Peyer's patch (tissue), 4 donors: ENCODE data around the gene GPR149.
A peak's percentile ranks its signal among the peaks of the same experiment; 100 is the strongest.

ENCODE experiments used
- CTCF ChIP-seq, 6 experiments: fragments of 450-650 bp in 4 of 6; fragments of 200-600 bp in 2 of 6; sonication (generic) in 1 of 6; IDR thresholded peaks; one replicate each; pipeline ENCODE4 v1.5.1; 2017 to 2019; ENCODE audit warnings: antibody characterized with exemption in 6 of 6, mild to moderate bottlenecking in 3 of 6, moderate library complexity in 1 of 6
- POLR2A ChIP-seq, 2 donors: fragments of 450-650 bp; IDR thresholded peaks; one replicate each; pipeline ENCODE4 v1.5.1; 2017; ENCODE audit warnings: antibody characterized with exemption in 2 of 2, mild to moderate bottlenecking in 2 of 2, moderate library complexity in 2 of 2

- TF ChIP-seq POLR2A (IDR thresholded peaks at IDR 0.05) (peak; percentile 41 to 49), CTCF (IDR thresholded peaks at IDR 0.05) (no peak)
These were observed 105.9 kb downstream of the GPR149 start, which contains the start of gene DHX36 for GRCh38 chr3:154323891-154324738.
